Activated CD8-positive, alpha-beta T cell treated with anti-CD3 and anti-CD28 coated beads for 36 hours (primary cell): ENCODE results near the gene MCF2. TPM values are rescaled to one million over a fixed set of nuclear protein-coding genes. Genes with fewer than 3 reads are reported as not detected.

ENCODE experiments used
- ATAC-seq: fragments of 200-7000 bp; cut with Tn5 transposase; one replicate; pipeline ENCODE4 v1.10.0; 2021; ENCODE audit warnings: mild to moderate bottlenecking, moderate library complexity
- CTCF ChIA-PET: fragments of 350-600 bp; sonication (Branson Sonifier 250); formaldehyde crosslinking; loops from one replicate; lab custom pipeline; 2021; ENCODE audit warnings: antibody characterized with exemption; lab: Charles Lee
- POLR2A ChIA-PET: fragments of 350-600 bp; sonication (Branson Sonifier 250); formaldehyde crosslinking; loops from one replicate; lab custom pipeline; 2021; ENCODE audit warnings: antibody characterized with exemption; lab: Charles Lee
- DNase-seq: peaks from one replicate; pipeline ENCODE4 v3.0.0-alpha.2; 2020
- H3K27ac Mint-ChIP-seq: one replicate; pipeline ENCODE4 v1.8.0; 2021; ENCODE audit warnings: mild to moderate bottlenecking, mixed read lengths
- H3K27me3 Mint-ChIP-seq: one replicate; pipeline ENCODE4 v1.8.0; 2021; ENCODE audit warnings: mixed read lengths
- H3K36me3 Mint-ChIP-seq: one replicate; pipeline ENCODE4 v1.8.0; 2021; ENCODE audit warnings: low read depth, mixed read lengths
- H3K4me1 Mint-ChIP-seq: one replicate; pipeline ENCODE4 v1.8.0; 2021; ENCODE audit warnings: low read depth, mixed read lengths
- H3K4me3 Mint-ChIP-seq: one replicate; pipeline ENCODE4 v1.8.0; 2021; ENCODE audit warnings: mild to moderate bottlenecking, moderate library complexity, mixed read lengths
- H3K9me3 Mint-ChIP-seq: one replicate; pipeline ENCODE4 v1.8.0; 2021; ENCODE audit warnings: mixed read lengths
- CTCF ChIP-seq: fragments of 200-600 bp; IDR thresholded peaks from one replicate; pipeline ENCODE4 v1.8.0; 2022; ENCODE audit warnings: antibody characterized with exemption, mild to moderate bottlenecking
- intact Hi-C: fragments of 100-400 bp; cut with micrococcal nuclease; formaldehyde crosslinking; loops from one replicate; pipeline ENCODE4 v1.10.0; 2022
- total RNA-seq, 2 experiments: library from RNA; stranded (reverse); gene quantifications; one replicate each; pipeline ENCODE4 v1.2.3, GENCODE V29; 2021

MCF2 gene
- total RNA-seq, 2 experiments from 2014 or later: 0.56 to 0.59 TPM

GRCh38 chrX:139585613-139586012, 122.4 kb downstream of the MCF2 start:
- no peaks in the 10 kb centered on the region for H3K36me3 Mint-ChIP-seq
- POLR2A ChIA-PET: no interaction called here
- intact Hi-C loops: no loop called here
- DNase-seq (no peak), ATAC-seq (no peak)
- H3K4me3 Mint-ChIP-seq: no peak overlapping the region
- H3K27ac Mint-ChIP-seq: no peak overlapping the region
- H3K27me3 Mint-ChIP-seq: no peaks in the 10 kb centered on the region
- no peaks in the 10 kb centered on the region for H3K4me1 Mint-ChIP-seq
- CTCF ChIA-PET: no interaction called here
- no peaks in the 10 kb centered on the region for H3K9me3 Mint-ChIP-seq
- no peak for TF ChIP-seq CTCF

- Mint-ChIP-seq H3K4me1 (no peaks in the 10 kb centered on the region), H3K27me3 (no peaks in the 10 kb centered on the region), H3K27ac (no peak overlapping the region), H3K9me3 (no peaks in the 10 kb centered on the region), H3K4me3 (no peak overlapping the region), H3K36me3 (no peaks in the 10 kb centered on the region)
- no peak for TF ChIP-seq CTCF
- intact Hi-C loops: no loop called here
- ATAC-seq (no peak), DNase-seq (no peak)
- ChIA-PET POLR2A (no interaction called here), CTCF (no interaction called here)
These were observed 126.9 kb downstream of the MCF2 start for GRCh38 chrX:139581068-139581467.

- Mint-ChIP-seq H3K4me1 (no peaks in the 10 kb centered on the region), H3K27ac (no peak overlapping the region), H3K36me3 (no peaks in the 10 kb centered on the region), H3K9me3 (no peaks in the 10 kb centered on the region), H3K4me3 (no peak overlapping the region), H3K27me3 (peaks cover under 1% of the 10 kb centered on the region)
- ATAC-seq (no peak), DNase-seq (no peak)
- TF ChIP-seq CTCF: no peak
- ChIA-PET POLR2A (no interaction called here), CTCF (no interaction called here)
- intact Hi-C loops: no loop called here
These were observed 141.0 kb downstream of the MCF2 start for GRCh38 chrX:139566981-139567380.

- ChIA-PET CTCF (no interaction called here), POLR2A (no interaction called here)
- DNase-seq (no peak), ATAC-seq (no peak)
- H3K4me3 Mint-ChIP-seq: no peak overlapping the region
- H3K27me3 Mint-ChIP-seq: no peaks in the 10 kb centered on the region
- H3K36me3 Mint-ChIP-seq: no peaks in the 10 kb centered on the region
- TF ChIP-seq CTCF: no peak
- no peaks in the 10 kb centered on the region for H3K4me1 Mint-ChIP-seq
- H3K27ac Mint-ChIP-seq: no peak overlapping the region
- H3K9me3 Mint-ChIP-seq: no peaks in the 10 kb centered on the region
- intact Hi-C loops: no loop called here
These were observed 144.7 kb downstream of the MCF2 start for GRCh38 chrX:139563251-139563650.

GRCh38 chrX:139560221-139560620, 147.7 kb downstream of the MCF2 start:
- ATAC-seq (no peak), DNase-seq (no peak)
- ChIA-PET CTCF (no interaction called here), POLR2A (no interaction called here)
- no peaks in the 10 kb centered on the region for H3K36me3 Mint-ChIP-seq
- H3K27ac Mint-ChIP-seq: no peak overlapping the region
- no peaks in the 10 kb centered on the region for H3K4me1 Mint-ChIP-seq
- no peak for TF ChIP-seq CTCF
- H3K27me3 Mint-ChIP-seq: peaks cover 3% of the 10 kb centered on the region
- intact Hi-C loops: no loop called here
- no peaks in the 10 kb centered on the region for H3K9me3 Mint-ChIP-seq
- no peak overlapping the region for H3K4me3 Mint-ChIP-seq
